ENCODE data around the gene MLEC.
"Not testable (repeated sequence)": the region's sequence is repeated elsewhere in the genome, so short reads cannot be mapped to it uniquely, and the experiment has no call there.

Gene MLEC

GRCh38 chr12:120724720-120725119 is 37.8 kb downstream of the MLEC start:
- no peak for DNase-seq

DNA sequence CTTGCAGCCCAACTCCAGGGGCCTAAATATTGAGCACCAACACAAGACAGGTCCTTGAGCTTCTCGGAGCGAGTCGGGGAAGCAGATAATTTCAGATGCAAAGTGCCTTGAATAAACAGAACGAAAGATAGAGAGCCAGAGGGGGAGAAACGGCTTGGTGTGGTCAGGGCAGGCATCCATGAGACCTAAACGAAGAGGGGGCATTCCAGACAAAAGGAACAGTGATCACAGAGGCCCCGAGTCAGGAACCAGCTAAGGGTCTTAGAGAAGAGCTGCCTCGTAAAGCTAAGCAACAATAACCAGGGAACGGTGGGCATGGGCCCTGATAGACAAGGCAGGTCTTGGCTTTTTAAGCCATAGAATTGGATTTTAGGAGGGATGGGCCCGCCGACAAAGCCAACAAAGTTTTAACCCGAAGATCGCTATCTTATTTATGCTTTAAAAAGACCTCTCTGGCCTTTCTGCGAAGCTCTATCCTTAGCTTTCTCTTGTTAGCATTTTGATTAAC is 38.3 kb downstream of the MLEC start:
- no peak for DNase-seq

DNA sequence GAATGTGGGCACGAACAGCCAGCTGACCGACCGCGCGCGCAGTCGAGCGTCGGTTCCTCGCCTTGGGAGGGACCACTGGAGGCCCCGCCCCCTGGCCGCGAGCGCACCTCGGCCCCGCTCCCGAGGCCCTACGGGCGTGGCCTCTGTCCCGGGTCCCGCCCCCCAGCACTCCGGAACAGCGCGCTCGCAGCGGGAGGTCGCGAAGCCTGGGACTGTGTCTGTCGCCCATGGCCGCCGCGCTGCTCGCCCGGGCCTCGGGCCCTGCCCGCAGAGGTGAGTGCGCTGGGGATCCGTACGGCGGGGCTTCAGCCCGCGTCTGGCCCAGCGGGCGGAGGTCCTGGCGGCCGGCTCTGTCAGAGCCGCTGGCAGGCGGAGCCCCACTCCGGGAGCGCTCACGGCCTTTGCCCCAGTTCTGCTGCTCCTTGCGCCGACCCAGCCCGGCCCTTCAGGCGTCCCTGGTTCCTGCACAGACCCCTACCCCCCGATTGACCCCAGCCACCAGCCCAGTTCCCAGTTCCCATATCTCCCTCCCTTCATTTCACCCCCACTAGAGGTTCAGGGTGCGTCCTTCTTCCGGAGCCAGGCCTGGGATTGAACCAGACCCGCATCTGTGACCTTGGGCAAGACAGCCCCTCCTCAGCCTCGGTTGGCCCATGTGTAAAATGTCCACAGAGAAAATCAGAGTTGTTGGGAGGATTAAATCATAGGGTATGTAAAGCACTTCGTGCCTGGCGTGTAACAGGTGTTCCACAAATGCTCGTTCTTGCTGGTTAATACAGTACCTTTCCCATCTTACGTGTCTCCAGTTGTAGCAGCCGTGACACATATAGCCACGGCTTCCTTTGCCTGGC is 38.9 kb downstream of the MLEC start, which contains the start of gene ACADS:
TSS of gene ACADS (plus strand) at position 168 of the 851 bp plus-strand sequence. CDS start at position 228, 60 bp downstream.
- peak; percentile 80 to 90 for DNase-seq

DNA sequence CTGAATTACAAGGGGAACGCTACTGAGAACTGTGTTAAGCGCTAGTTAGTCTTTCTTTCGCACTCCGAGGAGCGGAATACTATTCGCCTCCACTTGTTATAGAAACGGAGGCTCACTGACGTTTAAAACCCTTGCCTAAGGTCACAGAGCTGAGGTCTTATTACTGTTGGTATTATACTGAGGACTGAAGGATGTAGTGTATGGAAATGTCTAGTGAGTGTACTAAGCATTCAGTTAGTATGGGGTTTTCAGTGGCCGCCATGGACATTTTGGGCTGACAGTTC is 39.5 kb downstream of the MLEC start:
- no peak for DNase-seq

- no peak for DNase-seq
Observed at GRCh38 chr12:120726961-120727360, 40.0 kb downstream of the MLEC start.

GRCh38 chr12:120732198-120732597 is 45.2 kb downstream of the MLEC start:
- DNase-seq: not testable (repeated sequence)

GRCh38 chr12:120733574-120733973 is 46.6 kb downstream of the MLEC start:
- no peak for DNase-seq

DNA sequence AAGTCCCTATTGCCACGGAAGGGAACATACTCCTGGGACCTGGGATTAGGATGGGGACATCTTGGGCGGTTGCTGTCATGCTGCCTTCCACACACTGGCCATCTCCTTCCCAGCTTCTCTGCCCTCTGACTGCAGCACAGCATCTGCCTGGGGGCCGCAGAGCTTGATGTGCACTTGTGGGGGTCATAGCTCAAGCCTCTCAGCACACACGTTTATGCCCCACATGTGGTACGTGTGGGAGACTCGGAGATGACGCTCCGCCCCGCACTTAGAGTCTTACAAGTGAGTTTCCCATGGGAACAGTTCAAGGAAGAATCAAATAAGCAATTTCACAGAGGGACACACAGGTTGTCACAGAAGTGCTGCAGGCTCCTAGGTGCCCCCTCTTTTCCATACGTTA is 47.3 kb downstream of the MLEC start:
- DNase-seq: no peak

GRCh38 chr12:120735181-120735580 is 48.2 kb downstream of the MLEC start:
- no peak for DNase-seq

DNA sequence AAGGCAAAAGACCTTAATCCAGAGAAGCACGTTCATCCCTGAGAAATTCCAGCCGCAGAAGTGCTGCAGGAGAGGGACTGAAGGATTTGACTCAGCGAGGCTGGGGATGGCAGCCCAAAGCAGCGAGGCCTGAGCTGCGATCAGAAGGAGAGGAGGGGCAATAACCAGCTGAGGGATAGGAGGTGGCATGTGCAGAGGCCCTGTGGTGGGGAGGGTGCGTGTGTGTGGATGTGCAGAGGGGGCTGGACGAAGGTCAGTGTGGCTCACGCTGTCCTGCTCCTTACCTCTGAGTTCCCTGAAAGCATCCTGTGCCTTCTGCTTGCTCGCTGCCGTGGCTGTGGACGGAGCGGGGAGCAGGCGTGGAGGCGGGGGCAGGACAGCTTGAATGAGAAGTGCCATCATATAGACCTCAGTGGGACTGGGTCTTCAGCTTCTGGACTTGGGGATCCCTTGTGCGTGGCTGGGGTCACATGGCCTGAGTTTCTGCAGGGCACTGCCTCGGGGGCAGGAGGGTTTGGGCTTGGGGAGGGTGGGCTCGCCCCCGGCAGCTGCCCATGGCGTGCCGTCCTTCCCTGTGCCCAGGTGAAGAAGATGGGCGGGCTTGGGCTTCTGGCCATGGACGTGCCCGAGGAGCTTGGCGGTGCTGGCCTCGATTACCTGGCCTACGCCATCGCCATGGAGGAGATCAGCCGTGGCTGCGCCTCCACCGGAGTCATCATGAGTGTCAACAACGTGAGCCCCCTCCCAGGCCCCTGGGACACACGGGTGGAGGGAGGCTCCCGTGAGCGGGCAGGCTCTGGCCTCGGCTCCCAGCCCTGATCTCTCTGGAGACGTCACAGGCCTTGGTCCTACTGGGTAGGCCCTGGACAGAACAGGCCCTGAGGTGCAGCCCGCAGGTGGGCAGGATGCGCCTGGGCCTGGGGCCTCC is 49.7 kb downstream of the MLEC start:
- no peak for DNase-seq

DNA sequence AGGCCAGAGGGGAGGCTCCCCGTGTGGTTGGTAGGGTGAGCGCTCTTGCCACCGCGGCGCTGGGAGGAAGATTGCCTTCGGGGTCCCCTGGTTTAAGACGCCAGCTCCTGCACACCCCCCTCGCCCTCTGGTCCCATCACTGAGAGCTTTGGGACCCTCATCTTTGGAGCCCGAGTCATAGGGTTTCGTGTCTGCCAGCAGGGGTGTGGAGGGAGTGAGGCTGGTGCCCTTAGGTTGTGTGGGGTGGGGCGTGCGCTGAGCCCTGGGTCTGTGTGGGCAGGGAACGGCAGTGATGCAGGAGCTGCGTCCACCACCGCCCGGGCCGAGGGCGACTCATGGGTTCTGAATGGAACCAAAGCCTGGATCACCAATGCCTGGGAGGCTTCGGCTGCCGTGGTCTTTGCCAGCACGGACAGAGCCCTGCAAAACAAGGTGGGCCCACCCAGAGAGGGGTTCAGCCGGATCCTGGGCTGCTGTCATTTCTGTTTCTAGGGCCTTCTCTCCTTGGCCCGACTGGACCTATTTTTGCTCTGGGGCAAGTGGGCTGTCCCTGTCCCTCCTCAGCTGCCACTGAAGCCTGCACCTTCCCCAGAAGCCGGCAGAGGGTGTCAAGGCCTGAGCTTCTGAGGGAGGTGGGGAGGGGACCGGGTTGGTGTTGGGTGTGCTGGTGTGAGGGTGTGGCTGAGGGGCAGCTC is 50.8 kb downstream of the MLEC start:
- DNase-seq: no peak

GRCh38 chr12:120738252-120739030 is 51.5 kb downstream of the MLEC start:
- DNase-seq: no peak

DNA sequence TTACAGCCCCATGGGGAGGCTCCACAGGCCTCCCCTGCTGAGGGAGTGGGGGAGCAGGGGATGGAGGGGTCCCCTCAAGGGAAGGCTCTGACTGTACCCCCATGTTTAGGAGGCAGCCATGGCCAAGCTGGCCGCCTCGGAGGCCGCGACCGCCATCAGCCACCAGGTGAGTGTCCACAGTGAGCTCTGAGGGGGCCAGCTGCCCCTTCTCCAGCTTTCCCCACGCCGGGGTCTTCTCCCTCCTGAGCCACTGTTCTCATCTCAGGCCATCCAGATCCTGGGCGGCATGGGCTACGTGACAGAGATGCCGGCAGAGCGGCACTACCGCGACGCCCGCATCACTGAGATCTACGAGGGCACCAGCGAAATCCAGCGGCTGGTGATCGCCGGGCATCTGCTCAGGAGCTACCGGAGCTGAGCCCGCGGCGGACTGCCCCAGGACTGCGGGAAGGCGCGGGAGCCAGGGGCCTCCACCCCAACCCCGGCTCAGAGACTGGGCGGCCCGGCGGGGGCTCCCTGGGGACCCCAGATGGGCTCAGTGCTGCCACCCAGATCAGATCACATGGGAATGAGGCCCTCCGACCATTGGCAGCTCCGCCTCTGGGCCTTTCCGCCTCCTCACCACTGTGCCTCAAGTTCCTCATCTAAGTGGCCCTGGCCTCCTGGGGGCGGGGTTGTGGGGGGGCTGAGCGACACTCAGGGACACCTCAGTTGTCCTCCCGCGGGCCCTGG is 52.2 kb downstream of the MLEC start:
- no peak for DNase-seq

GRCh38 chr12:120739821-120740613 is 53.1 kb downstream of the MLEC start:
- no peak for DNase-seq

DNA sequence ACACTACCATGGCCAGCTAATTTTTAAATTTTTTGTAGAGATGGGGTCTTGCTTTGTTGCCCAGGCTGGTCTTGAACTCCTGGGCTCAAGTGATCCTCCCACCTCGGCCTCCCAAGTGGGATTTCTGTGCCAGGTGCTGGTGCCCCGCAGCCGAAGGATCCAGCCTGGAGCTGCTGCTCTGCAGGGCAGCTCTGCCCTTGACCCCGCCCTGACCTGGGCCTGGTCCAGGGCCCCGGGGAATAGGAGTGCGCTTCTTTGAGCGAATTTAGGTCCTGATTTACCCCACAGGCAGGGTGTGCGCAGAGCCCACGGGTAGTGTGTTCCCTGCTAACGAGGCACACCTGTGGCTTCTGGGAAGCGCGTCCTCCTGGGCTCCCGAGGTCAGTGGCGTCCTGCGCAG is 53.9 kb downstream of the MLEC start:
- no peak for DNase-seq

- no peak for DNase-seq
Observed at GRCh38 chr12:120741476-120742421, 54.8 kb downstream of the MLEC start.

- no peak for DNase-seq
Observed at GRCh38 chr12:120744922-120745493, 58.1 kb downstream of the MLEC start.

GRCh38 chr12:120748242-120748641 is 61.3 kb downstream of the MLEC start:
- DNase-seq: no peak

- DNase-seq: no peak
Observed at GRCh38 chr12:120749256-120749655, 62.3 kb downstream of the MLEC start.

All from inflammatory macrophage treated with lipopolysaccharide for 1 hour (primary cell).